GM12891 (cell line): ENCODE results near the gene PCDH12.

ENCODE experiments used
- DNase-seq: peaks from one replicate; pipeline ENCODE4 v3.0.0; 2011; ENCODE audit warnings: low spot score; ENCODE audit not compliant: insufficient read length
- FAIRE-seq: peaks from 2 replicates; lab custom pipeline; 2011; peaks lifted over from hg19 to GRCh38; lab: Jason Lieb, UNC
- PAX5 ChIP-seq: IDR thresholded peaks from 2 replicates; pipeline ENCODE4 v1.6.1; 2011; ENCODE audit warnings: low read length, moderate library complexity, mild to moderate bottlenecking; ENCODE audit not compliant: insufficient read depth, severe bottlenecking
- POLR2A ChIP-seq: IDR thresholded peaks from 2 replicates; pipeline ENCODE4 v1.6.1; 2011; ENCODE audit warnings: low read depth, low read length, control low read depth
- POLR2AphosphoS5 ChIP-seq: IDR thresholded peaks from 2 replicates; pipeline ENCODE4 v1.6.1; 2011; ENCODE audit warnings: low read depth, low read length, control low read depth
- POU2F2 ChIP-seq: IDR thresholded peaks from 2 replicates; pipeline ENCODE4 v1.6.1; 2011; ENCODE audit warnings: low read depth, mild to moderate bottlenecking, control low read depth, low read length, moderate library complexity
- SPI1 ChIP-seq: IDR thresholded peaks from 2 replicates; pipeline ENCODE4 v1.6.1; 2011; ENCODE audit warnings: low read depth, low read length, control low read depth
- TAF1 ChIP-seq: IDR thresholded peaks from 2 replicates; pipeline ENCODE4 v1.6.1; 2011; ENCODE audit warnings: low read depth, low read length, control low read depth

Gene PCDH12

DNA sequence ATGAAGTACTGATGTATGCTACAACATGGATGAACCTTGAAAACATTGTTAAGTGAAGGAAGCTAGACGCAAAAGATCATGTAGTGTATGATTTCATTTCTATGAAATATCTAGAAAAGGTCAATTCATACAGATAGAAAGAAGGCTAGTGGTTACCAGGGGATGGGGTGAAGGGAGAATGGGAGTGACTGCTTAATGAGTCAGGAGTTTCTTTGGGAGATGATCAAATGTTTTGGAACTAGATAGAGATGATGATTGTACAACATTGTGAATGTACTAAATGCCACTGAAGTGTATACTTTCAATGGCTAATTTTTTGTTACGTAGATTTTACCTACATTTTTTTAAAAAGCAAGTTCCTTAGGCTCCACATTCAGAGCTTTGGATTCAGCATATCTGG lies 49.2 kb downstream of the PCDH12 start:
- DNase-seq = no peak
- FAIRE-seq = no peak
- TF ChIP-seq SPI1 (no peak), POLR2A (no peak)

DNA sequence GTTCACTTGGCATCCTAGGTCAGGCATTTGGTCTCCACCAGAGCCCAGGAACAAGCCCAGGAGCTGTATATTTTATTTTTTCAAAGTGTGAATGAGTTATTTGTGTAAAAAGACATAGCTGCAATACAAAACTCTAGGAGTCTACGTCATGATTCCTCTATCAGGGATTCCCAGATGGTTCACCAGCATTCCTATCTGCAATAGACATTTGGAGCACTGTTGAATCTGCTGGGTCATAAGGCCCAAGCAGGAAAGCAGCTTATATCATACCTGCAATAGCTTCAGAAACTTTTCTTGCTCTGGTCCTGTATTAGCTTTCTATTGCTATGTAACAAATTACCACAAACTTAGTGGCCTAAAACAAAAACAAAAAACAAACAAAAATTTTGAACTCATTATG lies 51.0 kb downstream of the PCDH12 start:
- no peak for FAIRE-seq

DNA sequence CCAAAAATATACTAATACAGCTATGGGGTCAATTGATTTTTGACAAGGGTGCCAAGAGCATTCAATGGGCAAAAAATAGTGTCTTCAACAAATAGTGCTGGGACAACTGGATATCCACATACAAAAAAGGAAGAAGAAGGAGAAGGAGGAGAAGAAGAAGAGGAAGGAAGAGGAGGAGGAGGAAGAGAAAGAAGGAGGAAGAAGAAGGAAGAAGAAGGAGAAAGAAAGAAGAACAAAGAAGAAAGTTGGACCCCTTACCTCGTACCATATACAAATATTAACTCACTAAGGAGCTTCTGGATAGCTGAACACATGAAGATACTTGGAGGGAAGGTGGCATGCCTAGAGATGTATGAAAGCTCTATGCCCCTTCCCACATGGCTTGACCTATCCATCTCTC lies 51.5 kb downstream of the PCDH12 start:
- TF ChIP-seq POLR2AphosphoS5 = no peak
- no peak for TF ChIP-seq SPI1
- TF ChIP-seq POLR2A = no peak
- no peak for TF ChIP-seq POU2F2
- TF ChIP-seq PAX5 = no peak
- TF ChIP-seq TAF1 = no peak
- FAIRE-seq = no peak

More for the DNA sequence above, 51.0 kb downstream of the PCDH12 start:
- no peak for DNase-seq
- TF ChIP-seq POLR2AphosphoS5 = no peak
- no peak for TF ChIP-seq TAF1
- no peak for TF ChIP-seq POLR2A
- TF ChIP-seq SPI1 = no peak
- no peak for TF ChIP-seq POU2F2

DNA sequence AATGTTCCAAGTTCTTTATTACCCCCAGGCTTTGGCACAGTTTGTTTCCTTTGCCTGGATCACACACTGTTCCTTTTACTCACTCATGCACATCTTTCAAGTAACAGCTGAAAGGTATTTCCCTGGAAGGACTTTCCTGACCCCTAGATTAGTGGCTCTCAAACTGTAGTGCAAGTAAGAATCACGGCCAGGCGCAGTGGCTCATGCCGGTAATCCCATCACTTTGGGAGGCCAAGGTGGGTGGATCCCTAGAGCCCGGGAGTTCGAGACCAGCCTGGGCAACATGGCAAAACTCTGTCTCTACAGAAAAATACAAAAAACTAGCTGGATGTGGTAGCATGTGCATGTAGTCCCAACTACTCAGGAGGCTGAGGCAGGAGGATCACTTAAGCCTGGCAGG lies 53.5 kb downstream of the PCDH12 start:
- FAIRE-seq (no peak), DNase-seq (no peak)
- TF ChIP-seq PAX5 = no peak
- TF ChIP-seq TAF1 = no peak
- TF ChIP-seq POLR2AphosphoS5 = no peak
- TF ChIP-seq SPI1 = no peak
- TF ChIP-seq POLR2A = no peak
- no peak for TF ChIP-seq POU2F2

More for the DNA sequence above, 51.5 kb downstream of the PCDH12 start:
- DNase-seq = no peak

DNA sequence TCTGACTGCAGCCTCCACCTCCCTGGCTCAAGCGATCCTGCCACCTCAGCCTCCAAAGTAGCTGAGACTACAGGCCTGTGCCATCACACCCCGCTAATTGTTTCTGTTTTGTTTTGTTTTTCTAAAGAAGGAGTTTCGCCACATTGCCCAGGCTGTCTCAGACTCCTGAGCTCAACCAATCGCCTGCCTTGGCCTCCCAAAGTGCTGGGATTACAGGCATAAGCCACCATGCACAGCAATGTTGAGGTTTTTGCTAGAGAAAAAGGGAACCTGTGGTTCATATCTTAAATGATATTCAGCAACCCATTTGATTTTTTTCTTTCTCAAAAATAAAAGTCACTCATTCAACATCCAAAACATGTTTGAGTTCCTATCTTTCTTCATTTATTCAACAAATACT lies 54.7 kb downstream of the PCDH12 start:
- TF ChIP-seq SPI1 = no peak
- no peak for TF ChIP-seq TAF1
- no peak for TF ChIP-seq POLR2AphosphoS5
- no peak for TF ChIP-seq POU2F2
- TF ChIP-seq PAX5 = no peak
- no peak for TF ChIP-seq POLR2A
- FAIRE-seq (no peak), DNase-seq (no peak)

DNA sequence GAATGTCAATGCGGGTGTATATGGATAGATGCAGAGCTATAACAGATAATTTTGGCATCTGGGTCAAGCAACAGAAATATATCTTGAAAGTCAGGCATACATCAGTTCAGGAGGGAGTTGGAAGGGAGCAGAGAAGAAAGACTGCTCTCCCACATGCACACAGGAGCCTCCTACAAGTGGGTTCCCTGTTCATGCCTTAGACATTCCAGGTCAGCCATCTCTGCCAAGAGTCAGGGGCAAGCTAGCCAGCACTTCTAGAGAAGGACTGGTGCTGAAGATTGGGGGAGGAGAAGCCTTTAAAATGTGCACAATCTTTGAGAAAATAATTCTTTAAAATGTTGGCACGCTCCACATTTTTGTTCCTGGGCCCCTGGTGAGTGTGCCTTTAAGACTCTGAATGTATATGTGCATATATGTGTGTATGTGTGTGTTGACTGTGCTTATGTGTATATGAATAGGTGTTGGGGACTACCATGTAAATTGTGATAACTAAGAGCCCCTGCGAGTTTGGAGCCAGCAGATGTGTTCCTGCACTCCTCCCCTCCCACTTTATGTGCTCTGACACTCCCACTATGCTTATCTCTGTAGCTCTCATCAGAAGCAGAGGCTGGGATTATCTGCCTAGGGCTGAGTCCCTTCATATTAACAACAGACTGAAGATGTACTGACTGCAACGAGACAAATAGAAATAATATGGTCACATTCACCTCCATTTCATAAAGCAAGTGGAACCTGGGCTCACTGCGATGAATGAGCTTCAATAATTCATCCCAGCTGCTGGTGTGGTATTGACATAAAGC lies 55.8 kb downstream of the PCDH12 start:
- no peak for DNase-seq
- FAIRE-seq = no peak

DNA sequence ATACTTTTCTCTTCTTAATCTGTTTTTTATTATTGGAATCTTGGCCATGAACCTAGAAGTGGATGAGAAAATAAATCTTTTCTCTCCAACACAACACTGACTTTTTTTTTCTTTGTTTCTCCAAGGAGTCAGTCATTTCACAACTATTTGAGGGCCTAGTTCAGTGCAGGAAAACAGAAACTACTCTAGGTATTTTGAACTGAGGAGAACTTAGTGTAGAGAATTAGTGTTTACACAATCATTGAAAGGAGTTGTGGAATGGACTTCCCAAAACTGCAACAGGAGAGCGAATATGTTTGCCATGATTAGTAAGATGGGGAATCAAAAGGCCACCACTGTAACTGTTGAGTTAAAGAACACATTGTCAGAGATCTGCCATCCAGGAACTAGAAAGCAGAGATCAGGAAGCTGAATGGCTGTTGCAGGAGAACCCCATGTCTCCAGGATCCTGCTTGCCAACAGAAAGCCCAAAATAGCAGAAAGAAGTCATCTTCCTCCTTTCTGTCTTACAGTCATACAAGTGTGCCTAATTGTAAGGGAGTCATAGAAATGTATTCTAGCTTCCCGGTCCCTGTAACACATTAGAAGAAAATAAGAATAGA lies 59.5 kb downstream of the PCDH12 start:
- no peak for TF ChIP-seq POLR2A
- TF ChIP-seq TAF1 = no peak
- no peak for TF ChIP-seq SPI1
- TF ChIP-seq POLR2AphosphoS5 = no peak
- no peak for TF ChIP-seq POU2F2
- TF ChIP-seq PAX5 = no peak
- no peak for DNase-seq
- FAIRE-seq = no peak

More for the DNA sequence above, 55.8 kb downstream of the PCDH12 start:
- TF ChIP-seq POLR2AphosphoS5 (no peak), POLR2A (no peak)

DNA sequence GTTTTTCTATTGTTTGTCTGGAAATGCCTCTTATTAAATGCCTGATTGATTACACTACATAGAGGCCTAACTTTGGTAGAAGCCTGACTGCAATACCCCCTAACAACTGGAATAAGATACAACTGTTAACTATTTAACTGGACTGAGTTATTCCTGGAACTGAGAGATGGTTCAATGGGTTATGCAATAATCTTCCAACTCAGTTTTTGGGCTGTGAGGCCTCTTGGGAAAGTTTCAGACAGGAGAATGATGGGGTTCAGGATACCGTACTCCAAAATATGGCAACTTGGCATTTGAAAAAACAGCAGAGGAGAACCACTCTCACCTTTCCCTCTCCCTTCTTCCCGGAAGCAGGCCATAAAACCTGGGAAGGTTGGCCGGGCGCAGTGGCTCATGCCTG lies 60.6 kb downstream of the PCDH12 start:
- DNase-seq = no peak
- TF ChIP-seq POU2F2 (no peak), POLR2AphosphoS5 (no peak), PAX5 (no peak)
- no peak for FAIRE-seq
